ENCODE results near the gene CCDC71. TPM values are rescaled to one million over a fixed set of nuclear protein-coding genes. Genes with fewer than 3 reads are reported as not detected.

The CCDC71 gene
- total RNA-seq, 2 experiments from 2014 or later, result 29.6 to 31.2 TPM

GRCh38 chr3:49171775-49172500 is 5.8 kb upstream of the CCDC71 start:
- CTCF ChIA-PET, result interaction anchor here (1.0 to 2.4 kb wide), 7 partner anchors 10 to 277 kb away, joined by 3 to 8 read pairs (median 5); no protein-coding TSS in a partner anchor
- POLR2A ChIA-PET, result no interaction called here

GRCh38 chr3:49171119-49171774 is 5.1 kb upstream of the CCDC71 start, which contains the start of gene KLHDC8B:
Gene KLHDC8B (plus strand): TSS chr3:49171598. CDS start chr3:49172770, 1,172 bp downstream.
- POLR2A ChIA-PET, result interaction anchor here (0.6 to 1.3 kb wide), 3 partner anchors 169 to 1439 kb away, joined by 3 to 4 read pairs (median 4); partner anchors contain the start of gene USP4
- CTCF ChIA-PET, result interaction anchor here (0.6 to 2.4 kb wide), 19 partner anchors 9 to 665 kb away, joined by 3 to 8 read pairs (median 4); partner anchors contain the start of genes DAG1, IMPDH2 and QRICH1

- CTCF ChIA-PET, result interaction anchor here (0.7 to 2.4 kb wide), 20 partner anchors 8 to 313 kb away, joined by 3 to 8 read pairs (median 4); partner anchors contain the start of genes DAG1, IMPDH2 and QRICH1
- POLR2A ChIA-PET, result interaction anchor here (0.6 to 1.3 kb wide), 3 partner anchors 169 to 1439 kb away, joined by 3 to 4 read pairs (median 4); partner anchors contain the start of gene USP4
Observed at GRCh38 chr3:49170744-49171118, 4.6 kb upstream of the CCDC71 start.

GRCh38 chr3:49166752-49167556 is 823 bp upstream of the CCDC71 start:
- CTCF ChIA-PET, result interaction anchor here (1.5 kb wide), 1 partner anchor 282 kb away, joined by 5 read pairs; no protein-coding TSS in a partner anchor
- POLR2A ChIA-PET, result no interaction called here

GRCh38 chr3:49164983-49165720 is 979 bp downstream of the CCDC71 start:
- ChIA-PET POLR2A (no interaction called here), CTCF (no interaction called here)

- POLR2A ChIA-PET, result no interaction called here
- CTCF ChIA-PET, result interaction anchor here (0.9 to 2.2 kb wide), 2 partner anchors 8 to 286 kb away, joined by 3 to 7 read pairs; partner anchors contain the start of gene KLHDC8B
Observed at GRCh38 chr3:49163609-49164008, 2.5 kb downstream of the CCDC71 start.

GRCh38 chr3:49162751-49163419 is 3.2 kb downstream of the CCDC71 start:
- ChIA-PET CTCF (interaction anchor here (2.2 kb wide), 1 partner anchor 8 kb away, joined by 7 read pairs; the partner anchor contains the start of gene KLHDC8B), POLR2A (no interaction called here)

- ChIA-PET POLR2A (no interaction called here), CTCF (interaction anchor here (2.2 kb wide), 1 partner anchor 9 kb away, joined by 7 read pairs; the partner anchor contains the start of gene KLHDC8B)
Observed at GRCh38 chr3:49161808-49162530, 4.2 kb downstream of the CCDC71 start.

GRCh38 chr3:49161197-49161596 is 4.9 kb downstream of the CCDC71 start:
- ChIA-PET CTCF (interaction anchor here (0.7 to 2.2 kb wide), 2 partner anchors 10 to 53 kb away, joined by 4 to 7 read pairs; partner anchors contain the start of gene KLHDC8B), POLR2A (no interaction called here)

- ChIA-PET CTCF (interaction anchor here (0.5 to 2.0 kb wide), 7 partner anchors 9 to 171 kb away, joined by 3 to 5 read pairs (median 4); partner anchors contain the start of genes KLHDC8B and NDUFAF3), POLR2A (no interaction called here)
Observed at GRCh38 chr3:49158792-49159191, 7.3 kb downstream of the CCDC71 start.

GRCh38 chr3:49158103-49158709 is 7.9 kb downstream of the CCDC71 start:
- CTCF ChIA-PET, result interaction anchor here (0.5 to 2.0 kb wide), 7 partner anchors 12 to 188 kb away, joined by 3 to 5 read pairs (median 3); partner anchors contain the start of genes KLHDC8B and NDUFAF3
- POLR2A ChIA-PET, result no interaction called here

GRCh38 chr3:49157289-49157688 is 8.8 kb downstream of the CCDC71 start:
- ChIA-PET CTCF (no interaction called here), POLR2A (interaction anchor here (0.7 kb wide), 1 partner anchor 94 kb away, joined by 4 read pairs; no protein-coding TSS in a partner anchor)

GRCh38 chr3:49153349-49153912 is 12.7 kb downstream of the CCDC71 start:
- ChIA-PET POLR2A (no interaction called here), CTCF (interaction anchor here (0.6 kb wide), 1 partner anchor 461 kb away, joined by 3 read pairs; no protein-coding TSS in a partner anchor)

- CTCF ChIA-PET, result no interaction called here
- POLR2A ChIA-PET, result interaction anchor here (0.6 kb wide), 1 partner anchor 185 kb away, joined by 3 read pairs; no protein-coding TSS in a partner anchor
Observed at GRCh38 chr3:49151610-49152009, 14.5 kb downstream of the CCDC71 start.

GRCh38 chr3:49148159-49148558 is 18.0 kb downstream of the CCDC71 start:
- POLR2A ChIA-PET, result interaction anchor here (0.7 kb wide), 1 partner anchor 20 kb away, joined by 5 read pairs; no protein-coding TSS in a partner anchor
- CTCF ChIA-PET, result no interaction called here

GRCh38 chr3:49140080-49140479 is 26.1 kb downstream of the CCDC71 start:
- CTCF ChIA-PET, result no interaction called here
- POLR2A ChIA-PET, result no interaction called here
